ENCODE results near the gene EEFSEC. TPM values are rescaled to one million over a fixed set of nuclear protein-coding genes. Genes with fewer than 3 reads are reported as not detected.

The EEFSEC gene
- total RNA-seq, 1 donor: 8.0 TPM

DNA sequence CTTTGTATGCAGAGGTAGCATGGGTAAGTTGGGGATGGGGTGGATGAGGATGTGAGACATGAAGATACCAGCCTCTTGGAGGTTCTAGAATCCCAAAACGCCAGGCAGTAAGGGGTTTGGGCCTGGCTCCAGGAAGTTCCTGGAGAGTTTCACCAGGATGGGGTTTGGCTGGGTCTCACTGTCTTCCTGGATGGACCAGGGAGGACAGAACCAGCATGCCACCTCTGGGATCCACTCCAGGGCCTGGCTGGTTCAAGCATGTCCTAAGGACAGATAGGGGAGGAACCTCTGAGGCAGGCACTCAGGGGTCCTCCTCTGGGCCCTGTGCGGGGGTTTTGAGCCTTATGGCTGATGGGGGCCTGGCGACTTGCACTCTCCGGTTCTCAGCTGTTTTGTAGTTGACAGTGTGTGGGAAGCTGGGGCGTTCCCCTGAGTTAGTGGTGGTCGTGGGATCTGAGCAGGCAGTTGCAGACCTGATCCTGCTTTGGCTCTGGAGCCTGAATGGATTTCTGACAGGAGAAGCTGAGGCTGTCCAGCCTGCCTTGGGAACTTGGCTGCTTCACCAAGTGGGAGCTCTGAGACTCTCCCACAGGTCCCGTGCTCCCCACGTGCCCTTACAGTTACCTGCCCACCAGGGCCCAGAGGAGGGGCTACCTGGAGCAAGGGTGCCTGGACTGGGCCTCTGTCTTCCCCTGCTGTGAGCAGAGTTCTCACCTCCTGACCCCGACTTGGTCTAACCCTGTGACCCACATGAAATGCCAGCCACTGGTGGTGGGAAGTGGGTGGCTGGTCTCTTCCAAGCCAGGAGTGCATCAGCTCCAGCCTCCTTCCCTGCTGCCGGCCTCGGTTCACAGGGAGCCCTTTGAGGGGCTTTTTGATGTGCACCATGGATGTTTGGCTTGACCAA, 128.4 kb downstream of the EEFSEC start:
- H3K9me3 ChIP-seq (ENCODE audit: low read depth, low read length): no peaks in the 10 kb centered on the region
- H3K27me3 ChIP-seq (ENCODE audit: insufficient read depth, low read length): no peaks in the 10 kb centered on the region
- H3K4me3 ChIP-seq (ENCODE audit: low read length): no peak overlapping the region
- H3K4me1 ChIP-seq (ENCODE audit: insufficient read depth, low read length): no peaks in the 10 kb centered on the region

- Histone ChIP-seq H3K9me3 (ENCODE audit: low read depth, low read length) (no peaks in the 10 kb centered on the region), H3K27me3 (ENCODE audit: insufficient read depth, low read length) (no peaks in the 10 kb centered on the region), H3K4me3 (ENCODE audit: low read length) (no peak overlapping the region)
These were observed 129.3 kb downstream of the EEFSEC start for GRCh38 chr3:128282380-128283196.

GRCh38 chr3:128283421-128283820, 130.1 kb downstream of the EEFSEC start:
- Histone ChIP-seq H3K9me3 (ENCODE audit: low read depth, low read length) (no peaks in the 10 kb centered on the region), H3K4me1 (ENCODE audit: insufficient read depth, low read length) (no peaks in the 10 kb centered on the region), H3K4me3 (ENCODE audit: low read length) (no peak overlapping the region), H3K27me3 (ENCODE audit: insufficient read depth, low read length) (no peaks in the 10 kb centered on the region)

More at GRCh38 chr3:128282380-128283196, 129.3 kb downstream of the EEFSEC start:
- H3K4me1 ChIP-seq (ENCODE audit: insufficient read depth, low read length): no peaks in the 10 kb centered on the region

DNA sequence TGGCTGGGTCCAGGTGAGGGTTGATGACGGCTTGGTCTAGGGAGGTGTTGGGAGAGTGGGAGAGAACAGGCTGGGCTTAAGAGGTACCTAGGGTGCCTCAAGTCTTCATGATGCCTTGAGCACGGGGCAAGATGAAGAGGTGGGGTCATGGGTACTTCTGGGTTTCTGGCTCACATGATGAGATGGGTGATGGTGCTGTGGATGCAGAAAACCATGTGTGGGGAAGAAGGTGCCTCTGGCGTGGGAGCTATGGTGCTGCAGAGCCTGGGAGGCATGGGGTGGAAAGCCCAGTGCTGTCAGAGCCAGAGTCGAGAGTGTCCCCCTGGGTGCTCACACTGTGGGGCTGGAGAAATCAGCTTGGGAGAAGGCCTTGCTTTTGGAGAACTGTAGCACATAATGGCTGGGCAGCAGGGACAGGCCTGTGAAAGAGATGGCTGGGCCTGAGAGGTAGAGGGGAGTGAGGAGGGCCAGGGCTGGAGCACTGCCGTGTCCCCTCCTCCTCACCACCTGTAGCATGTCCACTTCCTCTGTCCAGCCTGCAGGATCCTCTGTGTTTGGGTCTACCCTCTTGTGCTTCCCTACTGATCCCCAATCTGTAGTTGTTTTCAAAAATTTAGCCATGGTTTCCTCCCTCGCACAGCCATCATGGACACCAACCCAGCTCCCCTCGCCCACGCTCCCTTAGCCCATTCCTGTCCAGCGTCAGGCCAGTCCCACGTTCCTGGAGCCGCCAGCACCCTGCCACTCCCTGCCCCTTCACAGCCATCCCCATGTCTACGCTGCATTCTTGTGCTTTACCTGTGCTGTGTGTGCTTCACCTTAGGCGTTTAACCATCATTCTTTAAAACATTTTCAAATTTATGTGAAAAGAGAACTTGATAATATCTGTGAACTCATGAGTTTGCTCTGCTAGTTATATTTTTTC, 132.0 kb downstream of the EEFSEC start:
- no peaks in the 10 kb centered on the region for H3K9me3 ChIP-seq (ENCODE audit: low read depth, low read length)
- no peaks in the 10 kb centered on the region for H3K27me3 ChIP-seq (ENCODE audit: insufficient read depth, low read length)
- H3K4me1 ChIP-seq (ENCODE audit: insufficient read depth, low read length): no peaks in the 10 kb centered on the region
- no peak overlapping the region for H3K4me3 ChIP-seq (ENCODE audit: low read length)

GRCh38 chr3:128285967-128286321, 132.7 kb downstream of the EEFSEC start:
- no peaks in the 10 kb centered on the region for H3K27me3 ChIP-seq (ENCODE audit: insufficient read depth, low read length)
- H3K4me3 ChIP-seq (ENCODE audit: low read length): no peak overlapping the region
- H3K9me3 ChIP-seq (ENCODE audit: low read depth, low read length): no peaks in the 10 kb centered on the region
- H3K4me1 ChIP-seq (ENCODE audit: insufficient read depth, low read length): no peaks in the 10 kb centered on the region

- no peaks in the 10 kb centered on the region for H3K9me3 ChIP-seq (ENCODE audit: low read depth, low read length)
- H3K27me3 ChIP-seq (ENCODE audit: insufficient read depth, low read length): no peaks in the 10 kb centered on the region
- H3K4me3 ChIP-seq (ENCODE audit: low read length): no peak overlapping the region
- H3K4me1 ChIP-seq (ENCODE audit: insufficient read depth, low read length): no peaks in the 10 kb centered on the region
These were observed 133.4 kb downstream of the EEFSEC start for GRCh38 chr3:128286691-128287090.

- H3K4me1 ChIP-seq (ENCODE audit: insufficient read depth, low read length): no peaks in the 10 kb centered on the region
These were observed 133.9 kb downstream of the EEFSEC start for GRCh38 chr3:128287216-128287615.

DNA sequence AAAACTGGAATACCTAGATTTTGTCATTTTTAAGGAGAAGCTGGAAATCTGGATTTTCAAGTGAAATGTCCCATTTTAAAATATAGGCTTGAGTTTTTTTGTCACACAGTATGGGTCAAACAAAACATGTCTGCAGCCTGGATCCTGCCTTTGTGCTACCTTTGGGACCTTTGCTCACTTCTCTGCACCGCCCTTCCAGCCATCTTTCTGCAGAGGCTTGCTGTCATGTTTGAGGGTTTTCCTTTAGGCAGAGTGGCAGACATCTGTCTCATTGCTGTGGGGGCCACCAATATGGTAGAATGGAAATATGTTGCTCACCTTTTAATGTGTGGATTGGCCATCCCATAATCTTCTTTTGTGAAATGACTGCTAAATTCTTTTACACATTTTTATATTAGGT, 136.3 kb downstream of the EEFSEC start:
- Histone ChIP-seq H3K4me1 (ENCODE audit: insufficient read depth, low read length) (peaks cover 8% of the 10 kb centered on the region), H3K4me3 (ENCODE audit: low read length) (no peak overlapping the region), H3K9me3 (ENCODE audit: low read depth, low read length) (no peaks in the 10 kb centered on the region), H3K27me3 (ENCODE audit: insufficient read depth, low read length) (no peaks in the 10 kb centered on the region)

More at GRCh38 chr3:128287216-128287615, 133.9 kb downstream of the EEFSEC start:
- H3K27me3 ChIP-seq (ENCODE audit: insufficient read depth, low read length): no peaks in the 10 kb centered on the region
- H3K9me3 ChIP-seq (ENCODE audit: low read depth, low read length): no peaks in the 10 kb centered on the region
- no peak overlapping the region for H3K4me3 ChIP-seq (ENCODE audit: low read length)

GRCh38 chr3:128290484-128290883, 137.2 kb downstream of the EEFSEC start:
- no peaks in the 10 kb centered on the region for H3K27me3 ChIP-seq (ENCODE audit: insufficient read depth, low read length)

GRCh38 chr3:128293930-128294329, 140.6 kb downstream of the EEFSEC start:
- Histone ChIP-seq H3K27me3 (ENCODE audit: insufficient read depth, low read length) (no peaks in the 10 kb centered on the region), H3K4me3 (ENCODE audit: low read length) (no peak overlapping the region), H3K9me3 (ENCODE audit: low read depth, low read length) (no peaks in the 10 kb centered on the region), H3K4me1 (ENCODE audit: insufficient read depth, low read length) (peaks cover 31% of the 10 kb centered on the region)

More at GRCh38 chr3:128290484-128290883, 137.2 kb downstream of the EEFSEC start:
- Histone ChIP-seq H3K4me1 (ENCODE audit: insufficient read depth, low read length) (peaks cover 15% of the 10 kb centered on the region), H3K9me3 (ENCODE audit: low read depth, low read length) (no peaks in the 10 kb centered on the region), H3K4me3 (ENCODE audit: low read length) (no peak overlapping the region)

DNA sequence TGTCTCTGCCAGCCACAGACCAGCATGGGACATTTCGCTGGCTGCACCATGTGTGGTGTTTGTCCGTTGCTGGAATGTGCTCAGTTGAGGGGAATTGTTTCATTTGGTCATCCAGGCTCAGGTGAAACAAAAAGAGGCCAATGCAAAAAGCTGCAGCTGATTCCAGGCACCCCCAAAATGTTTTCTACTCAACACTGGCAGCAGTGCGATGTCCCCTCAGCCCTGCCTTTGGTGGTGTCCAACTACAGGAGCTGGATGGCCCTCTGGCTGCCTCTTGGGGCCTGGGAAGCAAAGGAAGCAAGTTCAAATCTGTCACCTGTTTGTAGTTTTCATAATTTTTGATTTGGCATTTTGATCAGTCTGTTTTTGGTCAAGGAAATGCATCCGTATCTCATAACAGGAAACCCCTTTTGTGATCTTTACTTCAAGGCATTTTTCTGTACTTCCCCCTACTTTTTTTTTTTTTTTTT, 141.8 kb downstream of the EEFSEC start:
- Histone ChIP-seq H3K4me1 (ENCODE audit: insufficient read depth, low read length) (peaks cover 31% of the 10 kb centered on the region), H3K4me3 (ENCODE audit: low read length) (no peak overlapping the region), H3K27me3 (ENCODE audit: insufficient read depth, low read length) (no peaks in the 10 kb centered on the region), H3K9me3 (ENCODE audit: low read depth, low read length) (no peaks in the 10 kb centered on the region)

- H3K4me3 ChIP-seq (ENCODE audit: low read length): no peak overlapping the region
- H3K4me1 ChIP-seq (ENCODE audit: insufficient read depth, low read length): peaks cover 31% of the 10 kb centered on the region
- H3K27me3 ChIP-seq (ENCODE audit: insufficient read depth, low read length): no peaks in the 10 kb centered on the region
- no peaks in the 10 kb centered on the region for H3K9me3 ChIP-seq (ENCODE audit: low read depth, low read length)
These were observed 143.4 kb downstream of the EEFSEC start for GRCh38 chr3:128296469-128297251.

GRCh38 chr3:128297401-128298138, 144.3 kb downstream of the EEFSEC start:
- H3K27me3 ChIP-seq (ENCODE audit: insufficient read depth, low read length): no peaks in the 10 kb centered on the region
- no peaks in the 10 kb centered on the region for H3K9me3 ChIP-seq (ENCODE audit: low read depth, low read length)
- H3K4me1 ChIP-seq (ENCODE audit: insufficient read depth, low read length): peaks cover 31% of the 10 kb centered on the region
- no peak overlapping the region for H3K4me3 ChIP-seq (ENCODE audit: low read length)
